CD4-positive, alpha-beta T cell treated with Interleukin-17A for 4 hours (primary cell): ENCODE results near the gene UNC5B.
"Not testable (repeated sequence)": the region's sequence is repeated elsewhere in the genome, so short reads cannot be mapped to it uniquely, and the experiment has no call there.

Source experiments
- DNase-seq: peaks from one replicate; pipeline ENCODE4 v3.0.0-alpha.2; 2020; ENCODE audit warnings: mixed read lengths

The UNC5B gene

GRCh38 chr10:71269301-71270288 lies 57.2 kb downstream of the UNC5B start:
- no peak for DNase-seq

GRCh38 chr10:71270301-71271220 lies 58.2 kb downstream of the UNC5B start:
- DNase-seq, result peak; percentile 27

GRCh38 chr10:71271662-71272055 lies 59.3 kb downstream of the UNC5B start:
- DNase-seq, result no peak

- no peak for DNase-seq
These were observed 59.8 kb downstream of the UNC5B start for GRCh38 chr10:71272056-71272771.

GRCh38 chr10:71272974-71273373 lies 60.6 kb downstream of the UNC5B start:
- not testable (repeated sequence) for DNase-seq

- DNase-seq, result no peak
These were observed 61.1 kb downstream of the UNC5B start for GRCh38 chr10:71273506-71273905.

GRCh38 chr10:71274901-71275796 lies 62.8 kb downstream of the UNC5B start:
- DNase-seq, result no peak

GRCh38 chr10:71276873-71277272 lies 64.5 kb downstream of the UNC5B start:
- DNase-seq, result no peak

- no peak for DNase-seq
These were observed 65.7 kb downstream of the UNC5B start for GRCh38 chr10:71277914-71278665.

- no peak for DNase-seq
These were observed 66.6 kb downstream of the UNC5B start for GRCh38 chr10:71278691-71279588.

- DNase-seq, result no peak
These were observed 67.3 kb downstream of the UNC5B start for GRCh38 chr10:71279590-71280170.

- DNase-seq, result no peak
These were observed 67.8 kb downstream of the UNC5B start for GRCh38 chr10:71280216-71280615.

- no peak for DNase-seq
These were observed 68.5 kb downstream of the UNC5B start for GRCh38 chr10:71280825-71281224.

- no peak for DNase-seq
These were observed 69.4 kb downstream of the UNC5B start for GRCh38 chr10:71281646-71282322.

GRCh38 chr10:71282323-71282680 lies 69.9 kb downstream of the UNC5B start:
- no peak for DNase-seq

GRCh38 chr10:71283410-71283809 lies 71.0 kb downstream of the UNC5B start:
- DNase-seq, result no peak

- no peak for DNase-seq
These were observed 71.5 kb downstream of the UNC5B start for GRCh38 chr10:71283876-71284275.

- no peak for DNase-seq
These were observed 72.3 kb downstream of the UNC5B start for GRCh38 chr10:71284544-71285179.
